NCI-H226 (cell line): ENCODE measurements around the gene PRR35.
"Not testable (repeated sequence)": the region's sequence is repeated elsewhere in the genome, so short reads cannot be mapped to it uniquely, and the experiment has no call there.

Source experiments
- DNase-seq: peaks from one replicate; pipeline ENCODE4 v3.0.0-alpha.2; 2015

PRR35 gene

DNA sequence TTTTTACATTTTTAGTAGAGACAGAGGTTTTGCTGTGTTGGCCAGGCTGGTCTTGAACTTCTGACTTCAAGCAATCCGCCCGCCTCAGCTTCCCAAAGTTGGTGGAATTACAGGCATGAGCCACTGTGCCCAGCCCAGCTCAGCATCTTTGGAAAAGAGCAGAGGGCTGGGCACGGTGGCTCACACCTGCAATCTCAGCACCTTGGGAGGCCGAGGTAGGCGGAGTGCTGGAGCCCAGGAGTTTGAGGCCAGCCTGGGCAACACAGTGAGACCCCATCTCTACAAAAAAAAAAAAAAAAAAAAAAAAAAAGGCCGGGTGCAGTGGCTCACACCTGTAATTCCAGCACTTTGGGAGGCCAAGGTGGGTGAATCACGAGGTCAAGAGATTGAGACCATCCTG, 37.5 kb downstream of the PRR35 start:
- DNase-seq: not testable (repeated sequence)

DNA sequence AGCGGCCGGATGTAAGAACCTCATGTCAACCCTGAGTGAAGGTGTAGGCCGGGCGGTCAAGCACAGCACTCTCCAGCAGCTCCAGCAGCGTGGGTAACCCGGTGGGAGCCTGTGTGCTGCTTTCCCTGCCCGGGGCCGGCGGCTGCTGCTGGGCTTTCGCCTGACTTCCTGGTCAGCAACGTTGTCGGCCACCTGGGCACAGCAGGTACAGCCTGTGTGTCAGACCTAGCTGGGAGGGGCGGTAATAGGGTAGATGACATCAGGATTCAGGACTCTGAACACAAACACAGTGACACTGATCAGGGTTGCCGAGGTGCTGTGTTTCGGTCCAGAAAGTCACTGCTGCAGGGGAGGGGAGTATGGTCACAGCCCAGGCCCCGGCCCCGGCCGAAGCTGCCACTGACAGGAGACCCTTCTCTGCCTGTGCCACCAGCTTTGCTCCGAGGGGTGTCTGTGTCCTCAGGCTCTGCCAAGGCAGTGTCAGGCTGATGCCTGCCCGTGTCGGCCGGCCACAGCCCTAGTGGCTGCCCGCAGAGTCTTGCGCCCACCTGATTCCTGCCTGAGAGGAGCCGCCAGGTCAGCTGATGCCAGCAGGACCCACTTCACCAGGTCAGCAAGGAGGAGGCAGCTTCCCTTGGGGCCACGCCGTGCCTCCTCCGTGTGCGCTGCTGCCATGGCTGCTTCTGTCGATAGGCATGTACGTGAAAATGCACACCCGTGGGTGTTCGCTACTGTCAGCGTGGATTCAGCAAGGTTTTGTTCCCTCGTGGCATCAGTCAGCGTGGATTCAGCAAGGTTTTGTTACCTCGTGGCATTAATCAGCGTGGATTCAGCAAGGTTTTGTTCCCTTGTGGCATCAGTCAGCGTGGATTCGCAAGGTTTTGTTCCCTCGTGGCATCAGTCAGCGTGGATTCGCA, 38.9 kb downstream of the PRR35 start:
- no peak for DNase-seq

DNA sequence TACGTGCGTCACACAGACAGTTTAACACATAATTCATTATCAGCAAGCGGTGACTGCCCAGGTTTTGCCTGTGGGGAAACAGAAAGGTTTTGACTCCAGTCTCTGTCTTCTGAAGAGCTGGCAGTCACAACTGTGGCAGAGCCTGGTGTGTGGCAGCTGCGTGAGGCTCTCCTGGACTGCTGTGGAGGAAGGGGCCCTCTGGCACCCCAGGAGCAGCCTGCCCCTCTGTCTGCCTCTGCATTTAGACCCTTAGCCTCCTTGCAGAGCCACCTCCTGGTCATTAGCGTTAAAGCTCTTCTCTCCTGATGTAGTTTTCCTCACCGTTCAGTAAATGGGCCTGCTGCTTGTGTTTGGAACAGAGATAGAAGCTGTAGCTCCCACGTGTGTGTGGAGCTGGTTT, 40.6 kb downstream of the PRR35 start:
- no peak for DNase-seq

DNA sequence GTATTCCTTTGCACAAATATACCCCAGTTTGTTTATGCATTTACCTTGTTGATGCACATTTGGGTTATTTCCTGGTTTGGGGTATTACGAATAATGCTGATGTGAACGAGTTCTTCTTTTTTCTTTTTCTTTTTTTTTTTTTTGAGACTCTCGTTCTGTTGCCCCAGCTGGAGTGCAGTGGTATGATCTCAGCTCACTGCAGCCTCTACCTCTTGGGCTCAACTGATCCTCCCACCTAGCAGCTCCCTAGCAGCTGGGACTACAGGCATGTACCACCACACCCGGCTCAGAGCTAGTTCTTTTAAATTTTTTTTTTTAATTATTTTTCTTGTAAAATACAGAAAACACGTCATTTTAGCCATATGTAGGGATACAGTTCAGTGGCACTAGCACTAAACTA, 43.7 kb downstream of the PRR35 start:
- DNase-seq: no peak

DNA sequence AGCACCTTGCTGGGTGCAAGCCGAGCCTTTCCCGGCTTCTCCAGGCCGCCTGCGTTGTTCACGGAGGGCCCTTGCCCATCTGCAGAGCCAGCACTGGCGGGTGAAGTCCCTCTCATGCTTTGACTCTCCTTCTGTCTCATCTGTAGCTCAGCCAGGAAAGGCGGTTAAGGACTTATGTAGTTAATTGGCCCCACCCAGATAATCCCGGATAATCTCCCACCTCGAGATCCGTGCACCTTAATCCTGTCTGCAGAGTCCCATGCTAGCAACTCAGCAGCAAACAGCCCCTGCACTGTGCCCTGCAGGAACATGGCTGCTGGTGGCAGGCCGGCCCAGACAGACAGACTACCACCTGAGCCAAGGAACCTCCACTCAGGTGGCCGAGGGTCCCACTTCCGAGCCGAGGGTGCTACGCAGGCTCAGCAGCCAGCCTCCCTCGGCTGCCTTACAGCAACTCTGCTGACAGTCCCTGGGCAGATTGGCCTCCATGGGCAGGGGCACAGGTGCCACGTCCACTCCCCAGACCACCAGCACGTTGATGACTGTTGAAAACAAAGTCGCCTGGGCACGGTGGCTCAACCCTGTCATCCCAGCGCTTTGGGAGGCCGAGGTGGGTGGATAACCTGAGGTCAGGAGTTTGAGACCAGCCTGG, 46.6 kb downstream of the PRR35 start:
- no peak for DNase-seq

DNA sequence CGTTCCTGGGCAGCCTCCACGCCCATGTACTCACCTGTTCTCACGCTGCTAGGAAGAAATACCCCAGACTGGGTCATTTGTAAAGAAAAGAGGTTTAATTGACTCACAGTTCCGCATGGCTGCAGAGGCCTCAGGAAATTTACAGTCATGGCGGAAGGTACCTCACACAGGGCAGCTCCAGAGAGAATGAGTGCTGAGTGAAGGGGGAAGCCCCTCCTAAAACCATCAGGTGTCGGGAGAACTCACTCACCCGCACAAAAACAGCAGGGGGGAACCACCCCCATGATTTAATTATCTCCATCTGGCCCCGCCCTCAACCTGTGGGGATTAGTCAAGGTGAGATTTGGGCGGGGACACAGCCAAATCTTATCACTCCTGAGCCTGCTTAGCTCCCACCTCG, 47.8 kb downstream of the PRR35 start:
- DNase-seq: no peak

DNA sequence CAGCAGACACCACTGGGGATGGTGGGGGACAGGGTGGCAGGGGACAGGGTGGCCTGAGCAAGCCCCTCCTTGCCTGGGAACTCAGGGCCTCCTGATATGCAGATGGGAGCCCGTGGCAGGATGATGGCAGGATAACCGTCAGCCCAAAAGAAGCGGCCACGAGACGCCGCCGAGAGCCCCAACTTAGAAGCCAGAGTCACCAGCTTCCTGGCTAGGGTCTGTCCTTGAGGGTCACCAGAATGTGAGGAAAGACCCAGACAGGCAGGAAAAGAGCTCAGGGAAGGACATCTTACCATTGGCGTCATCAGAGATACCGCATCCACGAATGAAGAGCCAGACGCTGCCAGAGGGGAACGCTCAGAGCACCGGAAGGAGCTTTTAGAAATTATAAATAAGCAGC, 49.1 kb downstream of the PRR35 start:
- no peak for DNase-seq

DNA sequence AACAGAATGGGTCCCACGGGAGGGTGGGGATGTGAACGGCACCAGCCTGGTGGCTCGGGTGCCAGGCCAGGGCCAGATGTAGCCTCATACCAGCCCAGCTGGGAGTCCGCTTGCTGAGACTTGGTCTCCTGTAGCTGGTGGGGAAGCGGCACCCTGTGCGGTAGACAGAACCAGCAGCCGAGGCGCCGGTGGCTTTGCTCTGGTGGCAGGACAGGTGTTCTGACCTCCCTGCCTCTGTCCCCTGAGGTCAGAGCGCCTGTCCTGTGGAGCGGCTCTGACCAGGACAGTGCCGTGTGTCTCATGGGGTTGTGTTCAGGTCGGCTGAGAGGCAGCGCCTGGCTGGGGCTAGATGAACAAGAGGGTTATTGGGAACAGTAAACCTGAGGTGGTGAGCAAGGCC, 49.8 kb downstream of the PRR35 start:
- no peak for DNase-seq

DNA sequence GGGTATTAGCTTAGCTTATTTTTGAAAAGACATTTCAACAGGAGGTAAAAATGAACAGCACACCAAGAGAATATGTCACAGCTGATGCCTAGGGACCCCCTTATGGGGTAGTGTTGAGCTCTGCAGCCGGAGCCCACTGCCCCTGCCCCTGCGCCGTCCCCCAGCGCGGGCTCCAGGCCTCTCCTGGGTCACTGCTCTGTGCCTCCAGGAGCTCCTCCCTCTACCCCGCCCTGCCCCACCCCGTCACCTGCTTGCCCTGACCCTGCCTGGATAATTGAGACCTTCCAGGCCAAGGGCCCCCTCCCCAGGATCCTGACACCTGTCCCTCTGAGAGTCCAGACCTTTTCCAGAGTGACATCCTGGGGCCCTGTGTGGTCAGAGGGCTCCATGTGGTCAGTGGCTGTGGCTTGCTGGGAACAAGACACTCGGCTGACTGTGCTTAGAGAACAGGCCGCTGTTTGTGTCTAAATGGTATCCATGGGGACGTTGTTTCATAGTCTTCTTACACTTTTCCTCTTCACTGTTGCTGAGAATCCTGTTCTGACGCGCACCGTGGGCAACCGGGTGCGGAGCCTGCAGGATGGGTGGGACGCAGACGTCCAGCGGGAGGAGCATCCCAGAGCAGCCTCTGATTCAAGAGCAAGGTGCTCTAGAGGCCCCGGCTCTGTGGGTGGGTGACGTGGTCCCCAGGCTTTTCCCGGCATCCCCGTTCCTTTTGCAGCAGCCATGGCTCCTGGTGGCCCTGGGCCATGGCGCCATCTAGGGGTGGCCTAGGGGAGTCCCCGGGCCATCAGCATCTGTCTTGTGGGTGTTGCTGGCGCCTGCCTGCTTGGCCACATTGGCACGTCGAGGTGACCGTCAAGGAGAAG, 50.6 kb downstream of the PRR35 start:
- no peak for DNase-seq

DNA sequence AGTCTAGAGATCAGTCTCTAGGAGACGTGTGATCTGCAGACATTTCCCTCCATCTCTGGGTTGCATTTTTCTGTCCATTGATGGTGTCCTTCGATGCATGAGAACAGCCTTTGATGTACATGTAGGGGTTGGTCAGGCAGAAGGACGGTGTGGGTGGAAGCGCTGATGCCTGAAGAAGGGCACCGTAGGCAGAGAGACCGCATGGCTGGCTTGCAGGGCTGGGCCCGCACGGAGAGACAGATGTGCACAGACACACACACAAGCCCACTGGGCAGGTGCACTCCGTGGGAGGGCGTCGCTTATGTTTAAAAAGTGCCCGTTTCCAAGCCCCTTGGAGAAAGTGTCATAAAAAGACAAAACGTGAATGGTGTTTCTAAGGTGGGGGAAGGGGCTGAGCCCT, 54.9 kb downstream of the PRR35 start:
- no peak for DNase-seq
